ENCODE results near the gene VTN.
A peak's percentile ranks its signal among the peaks of the same experiment; 100 is the strongest.

Gene VTN, protein sequence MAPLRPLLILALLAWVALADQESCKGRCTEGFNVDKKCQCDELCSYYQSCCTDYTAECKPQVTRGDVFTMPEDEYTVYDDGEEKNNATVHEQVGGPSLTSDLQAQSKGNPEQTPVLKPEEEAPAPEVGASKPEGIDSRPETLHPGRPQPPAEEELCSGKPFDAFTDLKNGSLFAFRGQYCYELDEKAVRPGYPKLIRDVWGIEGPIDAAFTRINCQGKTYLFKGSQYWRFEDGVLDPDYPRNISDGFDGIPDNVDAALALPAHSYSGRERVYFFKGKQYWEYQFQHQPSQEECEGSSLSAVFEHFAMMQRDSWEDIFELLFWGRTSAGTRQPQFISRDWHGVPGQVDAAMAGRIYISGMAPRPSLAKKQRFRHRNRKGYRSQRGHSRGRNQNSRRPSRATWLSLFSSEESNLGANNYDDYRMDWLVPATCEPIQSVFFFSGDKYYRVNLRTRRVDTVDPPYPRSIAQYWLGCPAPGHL

DNA sequence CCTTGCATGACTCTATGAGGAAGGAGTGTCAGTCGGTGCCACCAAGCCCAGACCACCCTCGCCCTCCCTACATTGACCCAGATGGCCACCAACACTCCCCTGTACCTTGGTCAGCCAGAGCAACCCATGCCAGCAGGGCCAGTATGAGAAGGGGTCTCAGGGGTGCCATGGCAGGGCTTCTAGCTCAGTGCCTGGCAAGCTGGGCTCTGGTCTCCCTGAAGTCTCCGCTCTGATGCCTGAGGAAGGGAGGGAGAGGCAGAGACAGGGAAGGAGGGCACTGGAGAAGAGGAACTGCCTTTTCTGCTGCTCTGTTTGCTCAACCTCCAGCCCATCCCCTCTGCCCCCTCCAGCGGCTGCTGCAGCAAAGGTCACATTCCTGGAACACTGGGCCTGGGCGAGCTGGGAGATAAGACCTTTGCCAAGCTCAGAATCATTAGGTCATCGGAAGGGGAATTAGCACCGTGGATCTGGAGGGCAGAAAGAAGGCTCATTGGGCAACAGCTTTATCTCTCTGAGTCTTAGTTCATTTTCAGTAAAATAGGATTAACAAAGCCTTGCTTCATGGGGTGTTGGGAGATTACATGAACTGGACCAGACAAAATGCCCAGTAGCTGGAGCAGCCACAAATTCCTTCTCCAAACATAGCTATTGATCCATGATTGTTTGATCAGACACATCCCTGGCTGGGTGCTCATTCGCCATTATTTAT is at the start of gene VTN:
Gene VTN (minus strand): TSS at position 273 of the 709 bp plus-strand sequence. CDS start 104 bp downstream, at position 169.
- no peaks in the 10 kb centered on the region for H3K79me2 ChIP-seq (ENCODE audit: insufficient read depth, low read length)
- no peaks in the 10 kb centered on the region for H3K9me2 ChIP-seq (ENCODE audit: low read depth, low read length)
- H3K4me2 ChIP-seq (ENCODE audit: low read length): peak within 1 kb of the TSS; percentile 69
- no peaks in the 10 kb centered on the region for H4K20me1 ChIP-seq (ENCODE audit: insufficient read depth, low read length)
- H3F3A ChIP-seq (ENCODE audit: insufficient read depth, low read length): no peaks in the 10 kb centered on the region; the same call in 1 of the 2 replicates
- peak within 1 kb of the TSS; percentile 59 for H3K4me3 ChIP-seq (ENCODE audit: low read depth, low read length, poor library complexity, severe bottlenecking)
- peaks cover 4% of the 10 kb centered on the region; the same call in 1 of the 2 replicates for H3K27me3 ChIP-seq (ENCODE audit: insufficient read depth, low read length)
- no peak within 1 kb of the TSS for H2AFZ ChIP-seq (ENCODE audit: low read length)
- no peak within 1 kb of the TSS for H3K9ac ChIP-seq (ENCODE audit: low read length)
- no peaks in the 10 kb centered on the region for H3K36me3 ChIP-seq (ENCODE audit: insufficient read depth, low read length)
- no peak within 1 kb of the TSS for H3K27ac ChIP-seq (ENCODE audit: low read depth, low read length, poor library complexity, severe bottlenecking)
- H3K4me1 ChIP-seq (ENCODE audit: insufficient read depth, low read length, severe bottlenecking): peaks cover 15% of the 10 kb centered on the region
- no peak for TF ChIP-seq EZH2 (IDR thresholded peaks at IDR 0.05; ENCODE audit: borderline replicate concordance, low read length)
- TF ChIP-seq, protein P1, sequence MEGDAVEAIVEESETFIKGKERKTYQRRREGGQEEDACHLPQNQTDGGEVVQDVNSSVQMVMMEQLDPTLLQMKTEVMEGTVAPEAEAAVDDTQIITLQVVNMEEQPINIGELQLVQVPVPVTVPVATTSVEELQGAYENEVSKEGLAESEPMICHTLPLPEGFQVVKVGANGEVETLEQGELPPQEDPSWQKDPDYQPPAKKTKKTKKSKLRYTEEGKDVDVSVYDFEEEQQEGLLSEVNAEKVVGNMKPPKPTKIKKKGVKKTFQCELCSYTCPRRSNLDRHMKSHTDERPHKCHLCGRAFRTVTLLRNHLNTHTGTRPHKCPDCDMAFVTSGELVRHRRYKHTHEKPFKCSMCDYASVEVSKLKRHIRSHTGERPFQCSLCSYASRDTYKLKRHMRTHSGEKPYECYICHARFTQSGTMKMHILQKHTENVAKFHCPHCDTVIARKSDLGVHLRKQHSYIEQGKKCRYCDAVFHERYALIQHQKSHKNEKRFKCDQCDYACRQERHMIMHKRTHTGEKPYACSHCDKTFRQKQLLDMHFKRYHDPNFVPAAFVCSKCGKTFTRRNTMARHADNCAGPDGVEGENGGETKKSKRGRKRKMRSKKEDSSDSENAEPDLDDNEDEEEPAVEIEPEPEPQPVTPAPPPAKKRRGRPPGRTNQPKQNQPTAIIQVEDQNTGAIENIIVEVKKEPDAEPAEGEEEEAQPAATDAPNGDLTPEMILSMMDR (IDR thresholded peaks at IDR 0.05; ENCODE audit: low read length): no peak
- H3K9me3 ChIP-seq (ENCODE audit: low read length): no peaks in the 10 kb centered on the region

DNA sequence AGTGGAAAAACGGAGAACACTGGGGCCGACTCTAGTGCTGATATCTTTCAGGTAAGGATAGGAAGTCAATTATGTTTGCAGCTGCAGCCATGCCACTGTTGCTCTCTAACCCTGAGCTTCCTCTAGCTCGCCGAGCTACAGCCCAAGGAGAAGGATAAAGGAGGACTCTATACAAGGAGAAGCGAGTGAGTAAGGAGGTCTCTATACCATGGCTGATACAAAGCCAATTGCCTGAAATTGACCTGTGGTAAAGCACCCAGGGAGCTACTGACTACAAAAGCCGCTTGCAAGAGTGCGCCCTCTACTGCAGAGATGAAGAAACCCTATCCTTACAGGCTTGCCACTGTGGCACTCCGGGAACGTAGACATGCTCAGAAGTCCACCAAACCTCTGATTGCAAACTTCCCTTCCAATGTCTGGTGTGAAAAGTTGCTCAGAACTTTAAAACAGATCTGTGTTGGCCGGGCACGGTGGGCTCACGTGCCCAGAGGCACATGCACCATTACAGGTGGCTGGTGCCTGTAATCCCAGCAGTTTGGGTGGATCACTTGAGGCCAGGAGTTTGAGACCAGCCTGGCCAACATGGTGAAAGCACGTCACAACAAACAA is 46.7 kb upstream of the VTN start:
- no peak overlapping the region for H3K9ac ChIP-seq (ENCODE audit: low read length)
- 0 out of 2 replicates have a peak, but pooled peaks cover 7% of the 10 kb centered on the region for H3K27me3 ChIP-seq (ENCODE audit: insufficient read depth, low read length)
- H3K9me2 ChIP-seq (ENCODE audit: low read depth, low read length): no peaks in the 10 kb centered on the region
- TF ChIP-seq, protein P1 (IDR thresholded peaks at IDR 0.05; ENCODE audit: low read length): peak; percentile 86
- TF ChIP-seq EZH2 (IDR thresholded peaks at IDR 0.05; ENCODE audit: borderline replicate concordance, low read length): no peak
- H2AFZ ChIP-seq (ENCODE audit: low read length): no peak overlapping the region
- H3K79me2 ChIP-seq (ENCODE audit: insufficient read depth, low read length): no peaks in the 10 kb centered on the region
- H3K27ac ChIP-seq (ENCODE audit: low read depth, low read length, poor library complexity, severe bottlenecking): no peak overlapping the region
- no peaks in the 10 kb centered on the region for H3F3A ChIP-seq (ENCODE audit: insufficient read depth, low read length)
- H3K4me3 ChIP-seq (ENCODE audit: low read depth, low read length, poor library complexity, severe bottlenecking): no peak overlapping the region
- H4K20me1 ChIP-seq (ENCODE audit: insufficient read depth, low read length): no peaks in the 10 kb centered on the region
- H3K9me3 ChIP-seq (ENCODE audit: low read length): no peaks in the 10 kb centered on the region
- H3K36me3 ChIP-seq (ENCODE audit: insufficient read depth, low read length): no peaks in the 10 kb centered on the region
- no peak overlapping the region for H3K4me2 ChIP-seq (ENCODE audit: low read length)
- no peaks in the 10 kb centered on the region for H3K4me1 ChIP-seq (ENCODE audit: insufficient read depth, low read length, severe bottlenecking)

DNA sequence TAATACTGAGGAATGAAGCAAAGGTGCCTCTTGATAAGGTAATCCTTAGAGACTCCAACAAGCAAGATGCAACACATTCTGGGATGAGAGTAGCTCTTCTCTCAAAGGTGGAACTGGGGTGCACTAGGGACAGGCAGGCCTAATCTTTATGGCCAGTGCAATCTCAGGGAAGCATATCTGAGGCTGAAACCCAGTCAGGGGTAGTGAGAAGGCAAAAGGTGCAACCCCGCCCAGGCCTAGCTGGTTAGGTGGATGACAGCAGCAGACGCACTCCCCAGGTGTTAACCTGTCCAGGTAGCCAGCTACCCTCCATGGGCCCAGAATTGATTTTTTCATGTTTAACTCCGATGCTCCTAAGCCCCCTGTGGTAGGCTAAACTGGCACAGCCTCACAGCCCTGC is 45.8 kb upstream of the VTN start:
- Histone ChIP-seq H3K4me3 (ENCODE audit: low read depth, low read length, poor library complexity, severe bottlenecking) (no peak overlapping the region), H3K27ac (ENCODE audit: low read depth, low read length, poor library complexity, severe bottlenecking) (no peak overlapping the region), H3K36me3 (ENCODE audit: insufficient read depth, low read length) (no peaks in the 10 kb centered on the region), H3K4me2 (ENCODE audit: low read length) (no peak overlapping the region), H3K9me2 (ENCODE audit: low read depth, low read length) (no peaks in the 10 kb centered on the region), H3K27me3 (ENCODE audit: insufficient read depth, low read length) (0 out of 2 replicates have a peak, but pooled peaks cover 7% of the 10 kb centered on the region), H4K20me1 (ENCODE audit: insufficient read depth, low read length) (no peaks in the 10 kb centered on the region), H3K79me2 (ENCODE audit: insufficient read depth, low read length) (no peaks in the 10 kb centered on the region), H3F3A (ENCODE audit: insufficient read depth, low read length) (no peaks in the 10 kb centered on the region), H2AFZ (ENCODE audit: low read length) (no peak overlapping the region), H3K9me3 (ENCODE audit: low read length) (no peaks in the 10 kb centered on the region), H3K4me1 (ENCODE audit: insufficient read depth, low read length, severe bottlenecking) (no peaks in the 10 kb centered on the region), H3K9ac (ENCODE audit: low read length) (no peak overlapping the region)
- TF ChIP-seq, protein P1 (IDR thresholded peaks at IDR 0.05; ENCODE audit: low read length): no peak
- no peak for TF ChIP-seq EZH2 (IDR thresholded peaks at IDR 0.05; ENCODE audit: borderline replicate concordance, low read length)

Measured in OCI-LY1 (cell line).